ES-I3 (cell line): ENCODE data around the gene NID1.

Source experiments
- H3K36me3 ChIP-seq: 2 replicates; pipeline ENCODE4 v1.6.1; 2013; ENCODE audit warnings: mild to moderate bottlenecking, low read length, control low read depth, moderate library complexity; ENCODE audit not compliant: insufficient read depth
- H3K4me1 ChIP-seq: 2 replicates; pipeline ENCODE4 v1.6.1; 2013; ENCODE audit warnings: mild to moderate bottlenecking, control low read depth, low read length; ENCODE audit not compliant: insufficient read depth
- H3K9ac ChIP-seq: 2 replicates; pipeline ENCODE4 v1.6.1; 2013; ENCODE audit warnings: low read depth, mild to moderate bottlenecking, low read length, moderate library complexity
- H3K9me3 ChIP-seq: 2 replicates; pipeline ENCODE4 v1.6.1; 2013; ENCODE audit warnings: mild to moderate bottlenecking, low read length, moderate library complexity; ENCODE audit not compliant: control insufficient read depth, insufficient read depth

The NID1 gene

DNA sequence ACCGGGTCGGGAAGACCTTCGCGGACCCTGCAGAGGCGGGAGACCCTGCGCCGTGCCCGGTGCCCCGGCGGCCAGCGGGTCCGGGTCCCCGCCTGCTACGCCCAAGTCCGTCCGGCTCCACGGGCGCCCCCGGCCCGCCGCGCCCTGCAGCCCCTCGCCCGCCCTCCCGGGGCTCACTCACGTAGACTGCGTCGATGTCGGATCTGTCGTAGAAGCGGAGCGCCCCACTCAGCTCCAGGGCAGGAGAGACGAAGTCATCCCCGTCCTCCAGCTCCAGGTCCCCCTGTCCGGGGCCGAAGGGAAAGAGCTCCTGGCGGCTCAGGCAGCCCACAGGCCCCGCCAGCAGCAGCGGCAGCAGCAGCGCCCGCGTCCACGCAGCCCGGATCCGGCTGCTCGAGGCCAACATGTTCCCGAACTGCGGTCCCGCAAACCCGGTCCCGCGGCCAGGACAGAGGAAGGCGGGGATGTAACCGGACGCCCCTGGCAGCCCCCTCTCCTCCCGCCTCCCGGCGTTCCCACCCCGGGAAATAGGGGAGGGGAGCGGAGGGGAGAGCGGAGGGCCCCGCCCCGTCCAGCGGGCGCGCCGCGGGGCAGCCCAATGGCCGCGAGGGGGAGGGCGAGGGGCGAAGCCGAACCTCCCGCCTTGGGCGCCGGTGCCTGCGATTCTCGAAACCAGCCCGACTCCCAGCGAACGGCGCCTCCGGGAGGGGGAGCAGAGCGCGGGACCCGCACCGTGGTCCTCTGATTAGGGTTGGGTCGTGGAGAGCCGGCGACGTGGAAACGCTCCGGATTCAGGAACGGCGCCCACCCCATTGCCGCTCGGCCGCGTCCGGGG is at the start of gene NID1:
Gene NID1, minus strand, starts transcription at position 417 of the 835 bp plus-strand sequence. Its CDS starts 11 bp downstream, at position 406.
- H3K36me3 ChIP-seq = no peaks in the 10 kb centered on the region
- H3K4me1 ChIP-seq = peaks cover 11% of the 10 kb centered on the region; the same call in 1 of the 2 replicates
- peak within 1 kb of the TSS; percentile 63 for H3K9ac ChIP-seq
- no peaks in the 10 kb centered on the region for H3K9me3 ChIP-seq

DNA sequence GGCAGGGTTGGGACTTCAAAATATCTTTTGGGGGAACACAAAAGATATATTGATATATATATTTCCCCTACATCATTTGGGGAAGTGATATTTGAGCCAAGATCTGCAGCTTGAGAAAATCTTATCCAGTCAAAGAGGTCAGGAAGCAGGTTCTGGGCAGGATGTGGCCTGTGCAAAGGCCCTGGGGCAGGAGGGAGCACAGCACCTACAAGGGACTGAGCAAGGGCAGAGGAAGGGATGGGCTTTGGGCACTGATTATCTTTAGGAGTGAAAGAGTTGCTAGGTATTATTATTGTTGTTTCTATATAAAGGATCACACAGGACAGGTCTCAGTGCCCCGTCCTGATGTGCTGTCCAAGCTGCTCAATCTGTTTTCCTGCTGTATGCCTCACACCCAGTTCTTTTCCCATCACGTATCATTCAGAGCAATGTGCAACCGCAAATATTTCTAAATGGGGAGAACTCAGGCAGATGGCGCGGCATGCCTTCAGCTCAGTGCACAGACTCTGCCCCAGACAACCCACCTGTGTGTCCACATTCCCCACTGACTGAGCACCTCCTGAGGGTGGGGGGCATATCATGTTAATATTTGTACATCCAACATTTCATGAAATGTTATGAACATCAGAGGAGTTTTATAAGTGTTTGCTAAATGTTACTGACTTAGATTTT is 49.3 kb upstream of the NID1 start:
- Histone ChIP-seq H3K36me3 (no peaks in the 10 kb centered on the region), H3K9ac (no peak overlapping the region), H3K9me3 (no peaks in the 10 kb centered on the region), H3K4me1 (no peaks in the 10 kb centered on the region)

- no peak overlapping the region for H3K9ac ChIP-seq
- H3K36me3 ChIP-seq = no peaks in the 10 kb centered on the region
- H3K9me3 ChIP-seq = no peaks in the 10 kb centered on the region
- no peaks in the 10 kb centered on the region for H3K4me1 ChIP-seq
These were observed 48.6 kb upstream of the NID1 start for GRCh38 chr1:236113324-236114032.

GRCh38 chr1:236112332-236112627 is 47.4 kb upstream of the NID1 start:
- H3K9me3 ChIP-seq = no peaks in the 10 kb centered on the region
- H3K9ac ChIP-seq = no peak overlapping the region
- no peaks in the 10 kb centered on the region for H3K36me3 ChIP-seq
- no peaks in the 10 kb centered on the region for H3K4me1 ChIP-seq

- H3K36me3 ChIP-seq = no peaks in the 10 kb centered on the region
- no peaks in the 10 kb centered on the region for H3K9me3 ChIP-seq
- no peak overlapping the region for H3K9ac ChIP-seq
- H3K4me1 ChIP-seq = no peaks in the 10 kb centered on the region
These were observed 46.8 kb upstream of the NID1 start for GRCh38 chr1:236111527-236112331.

DNA sequence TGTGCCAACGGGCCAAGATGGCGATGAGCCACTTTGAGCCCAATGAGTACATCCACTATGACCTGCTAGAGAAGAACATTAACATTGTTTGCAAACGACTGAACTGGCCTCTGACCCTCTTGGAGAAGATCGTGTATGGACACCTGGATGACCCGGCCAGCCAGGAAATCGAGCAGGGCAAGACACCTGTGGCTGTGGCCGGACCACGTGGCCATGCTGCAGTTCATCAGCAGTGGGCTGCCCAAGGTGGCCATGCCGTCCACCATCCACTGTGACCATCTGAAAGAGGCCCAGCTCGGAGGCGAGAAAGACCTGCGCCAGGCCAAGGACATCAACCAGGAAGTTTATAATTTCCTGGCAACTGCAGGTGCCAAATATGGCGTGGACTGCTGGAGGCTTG is 45.2 kb upstream of the NID1 start:
- Histone ChIP-seq H3K9ac (no peak overlapping the region), H3K9me3 (no peaks in the 10 kb centered on the region)

GRCh38 chr1:236108027-236108648 is 43.2 kb upstream of the NID1 start:
- Histone ChIP-seq H3K4me1 (no peaks in the 10 kb centered on the region), H3K9ac (no peak overlapping the region), H3K9me3 (no peaks in the 10 kb centered on the region), H3K36me3 (no peaks in the 10 kb centered on the region)

More for the DNA sequence above, 45.2 kb upstream of the NID1 start:
- H3K36me3 ChIP-seq = no peaks in the 10 kb centered on the region
- no peaks in the 10 kb centered on the region for H3K4me1 ChIP-seq

DNA sequence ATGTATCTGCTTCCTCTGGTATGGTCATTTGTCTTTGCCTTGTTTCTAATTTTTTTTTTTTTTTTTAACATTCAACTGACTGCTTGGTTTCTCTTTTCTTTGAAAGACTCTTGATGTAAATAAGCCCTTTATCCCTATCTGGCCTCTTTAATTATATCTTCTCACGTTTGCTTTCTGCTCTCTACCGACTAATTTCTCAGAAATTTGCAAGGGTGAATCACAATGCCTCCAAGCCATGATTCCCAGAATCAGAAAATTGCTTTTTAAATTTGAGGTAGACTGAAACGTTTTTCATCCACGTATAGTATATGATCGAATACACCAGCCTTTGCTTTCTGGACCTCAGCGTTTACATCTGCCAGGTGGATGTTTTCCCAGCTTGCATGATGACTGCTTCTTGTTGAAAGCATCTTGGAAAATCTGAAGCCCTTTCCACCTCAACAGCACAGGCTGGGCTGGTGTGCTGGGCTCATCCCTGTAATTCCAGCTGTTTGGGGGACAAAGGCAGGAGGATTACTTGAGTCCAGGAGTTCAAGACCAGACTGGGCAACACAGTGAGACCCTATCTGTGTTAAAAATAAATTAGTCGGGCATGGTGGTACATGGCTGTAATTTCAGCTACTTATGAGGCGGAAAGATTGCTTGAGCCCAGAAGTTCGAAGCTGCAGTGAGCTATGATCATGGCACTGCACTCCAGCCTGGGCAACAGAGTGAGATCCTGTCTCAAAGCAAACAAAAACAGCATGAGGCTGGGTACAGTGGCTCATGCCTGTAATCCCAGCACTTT is 42.4 kb upstream of the NID1 start:
- Histone ChIP-seq H3K9ac (no peak overlapping the region), H3K9me3 (no peaks in the 10 kb centered on the region), H3K4me1 (no peaks in the 10 kb centered on the region), H3K36me3 (no peaks in the 10 kb centered on the region)

DNA sequence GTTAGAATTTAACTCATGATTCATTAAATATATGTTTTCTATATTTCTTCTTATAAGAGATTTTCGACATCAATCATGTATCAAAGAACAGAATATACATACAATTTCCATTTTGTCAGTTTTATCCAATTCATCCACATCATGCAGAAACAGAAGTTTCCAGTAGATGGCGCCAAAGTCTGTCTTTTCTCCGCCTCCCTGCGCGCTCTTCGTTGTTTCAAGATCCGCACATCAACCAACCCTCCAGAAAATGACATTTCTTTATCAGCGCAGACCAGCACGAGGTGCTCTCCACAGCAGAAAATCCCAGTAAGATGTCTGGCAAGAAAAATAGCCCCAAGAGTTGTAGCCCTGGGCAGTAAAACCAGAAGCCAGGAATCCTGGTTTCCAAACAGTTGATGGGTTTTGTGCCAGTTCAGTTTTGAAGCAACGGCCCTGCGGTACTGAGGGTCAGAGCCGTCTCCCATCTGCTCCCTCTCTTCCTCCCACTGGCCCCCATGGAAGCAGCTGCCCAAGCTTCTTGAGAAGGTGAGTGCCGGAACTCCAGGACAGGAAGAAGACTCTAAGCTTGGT is 38.8 kb upstream of the NID1 start:
- Histone ChIP-seq H3K4me1 (no peaks in the 10 kb centered on the region), H3K36me3 (no peaks in the 10 kb centered on the region), H3K9me3 (no peaks in the 10 kb centered on the region), H3K9ac (no peak overlapping the region)

- Histone ChIP-seq H3K36me3 (no peaks in the 10 kb centered on the region), H3K4me1 (no peaks in the 10 kb centered on the region), H3K9me3 (no peaks in the 10 kb centered on the region), H3K9ac (no peak overlapping the region)
These were observed 38.2 kb upstream of the NID1 start for GRCh38 chr1:236103059-236103458.

DNA sequence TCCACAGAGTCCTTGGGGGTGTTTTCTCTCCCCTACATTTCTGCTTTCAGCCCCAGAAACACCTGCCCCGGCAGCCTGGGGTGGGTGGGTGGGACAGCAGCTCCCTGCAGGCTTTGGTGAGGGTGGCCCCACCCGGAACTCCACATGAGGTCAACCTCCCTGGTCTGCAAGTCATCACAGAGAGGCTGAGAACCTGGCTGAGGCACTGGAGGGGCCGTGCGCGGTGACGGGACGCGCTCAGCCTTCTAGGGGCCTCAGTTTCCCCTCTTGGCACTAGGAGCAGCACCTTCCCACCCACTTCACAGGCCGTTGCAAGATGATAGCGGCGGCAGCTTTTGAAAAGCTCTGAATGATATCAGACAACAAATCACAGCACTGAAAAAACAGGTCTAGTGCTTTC is 37.7 kb upstream of the NID1 start:
- H3K36me3 ChIP-seq = no peaks in the 10 kb centered on the region
- no peak overlapping the region for H3K9ac ChIP-seq
- H3K9me3 ChIP-seq = no peaks in the 10 kb centered on the region
- no peaks in the 10 kb centered on the region for H3K4me1 ChIP-seq

GRCh38 chr1:236101233-236102200 is 36.6 kb upstream of the NID1 start:
- no peaks in the 10 kb centered on the region for H3K4me1 ChIP-seq
- H3K9ac ChIP-seq = no peak overlapping the region
- peaks cover 4% of the 10 kb centered on the region; the same call in 1 of the 2 replicates for H3K9me3 ChIP-seq
- no peaks in the 10 kb centered on the region for H3K36me3 ChIP-seq
